Endothelial cell of umbilical vein (primary cell): ENCODE data around the gene LOXL4. TPM values are rescaled to one million over a fixed set of nuclear protein-coding genes. Genes with fewer than 3 reads are reported as not detected.

Experiments used
- BruUV-seq: library from RNA; stranded (reverse); fragments of 400-500 nt; replicated peaks from 2 replicates; lab custom pipeline; 2021; lab: Mats Ljungman, UMichigan
- CTCF ChIA-PET: fragments of 300-600, 350-600 bp; sonication (Branson Sonifier 250); formaldehyde crosslinking; loops from one replicate; lab custom pipeline; 2021; ENCODE audit warnings: antibody characterized with exemption, inconsistent platforms; lab: Charles Lee
- POLR2A ChIA-PET: fragments of 300-600, 350-600 bp; sonication (Branson Sonifier 250); formaldehyde crosslinking; loops from one replicate; lab custom pipeline; 2021; ENCODE audit warnings: antibody characterized with exemption, inconsistent platforms; lab: Charles Lee
- DNase-seq: peaks from one replicate; pipeline ENCODE4 v3.0.0-alpha.2; 2011; ENCODE audit warnings: low read depth, low spot score
- FAIRE-seq: peaks from 2 replicates; lab custom pipeline; 2011; peaks lifted over from hg19 to GRCh38; lab: Jason Lieb, UNC
- H2AFZ ChIP-seq: 2 replicates; pipeline ENCODE4 v1.6.0; 2012; ENCODE audit warnings: low read depth, low read length, control low read depth, inconsistent platforms
- H3K27ac ChIP-seq: 2 replicates; pipeline ENCODE4 v1.5.1; 2011; ENCODE audit warnings: low read depth, mild to moderate bottlenecking, control low read depth, low read length, moderate library complexity; ENCODE audit not compliant: insufficient read depth
- H3K27me3 ChIP-seq, 2 experiments: 2 replicates each; pipeline versions ENCODE4 v1.6.0 to v1.6.1; 2011; ENCODE audit warnings: low read length in 2 of 2, mixed read lengths in 1 of 2; ENCODE audit not compliant: control insufficient read depth in 2 of 2, insufficient read depth in 2 of 2
- H3K36me3 ChIP-seq, 2 experiments: 2 replicates in 1 of 2; 3 replicates in 1 of 2; pipeline ENCODE4 v1.5.1; 2011; ENCODE audit warnings: low read length in 2 of 2, mild to moderate bottlenecking in 1 of 2, moderate library complexity in 1 of 2; ENCODE audit not compliant: control insufficient read depth in 2 of 2, insufficient read depth in 2 of 2; ENCODE audit errors: extremely low read depth in 1 of 2
- H3K4me1 ChIP-seq: 3 replicates; pipeline ENCODE4 v1.5.1; 2011; ENCODE audit warnings: mild to moderate bottlenecking, low read length; ENCODE audit not compliant: control insufficient read depth, insufficient read depth; ENCODE audit errors: extremely low read depth
- H3K4me2 ChIP-seq: 2 replicates; pipeline ENCODE4 v1.6.1; 2011; ENCODE audit warnings: low read length, control low read depth, mixed read lengths; ENCODE audit not compliant: insufficient read depth
- H3K4me3 ChIP-seq, 3 experiments: fragments of 200-600 bp in 1 of 3; sonication (generic), shearing (Covaris generic) in 1 of 3; replicated peaks in 1 of 3; 2 replicates each; pipeline ENCODE4 v1.5.1; 2011 to 2016; ENCODE audit warnings: control low read depth in 3 of 3, low read length in 3 of 3, mild to moderate bottlenecking in 2 of 3, inconsistent platforms in 1 of 3, low read depth in 1 of 3, moderate library complexity in 1 of 3; ENCODE audit not compliant: insufficient read depth in 1 of 3
- H3K79me2 ChIP-seq: 2 replicates; pipeline ENCODE4 v1.6.0; 2012; ENCODE audit warnings: low read length, inconsistent platforms; ENCODE audit not compliant: control insufficient read depth, insufficient read depth
- H3K9ac ChIP-seq: replicated peaks from 2 replicates; pipeline ENCODE3; 2011; ENCODE audit warnings: low read length, control low read depth; ENCODE audit not compliant: insufficient read depth; ENCODE audit errors: extremely low read depth
- H3K9me1 ChIP-seq: replicated peaks from 3 replicates; pipeline ENCODE4 v1.6.0; 2011; ENCODE audit warnings: mild to moderate bottlenecking, low read length; ENCODE audit not compliant: control insufficient read depth, insufficient read depth; ENCODE audit errors: extremely low read depth
- H3K9me3 ChIP-seq: replicated peaks from 2 replicates; pipeline ENCODE4 v1.5.1; 2012; ENCODE audit warnings: low read length, inconsistent platforms; ENCODE audit not compliant: control insufficient read depth, insufficient read depth
- H4K20me1 ChIP-seq: replicated peaks from 2 replicates; pipeline ENCODE3; 2011; ENCODE audit warnings: mild to moderate bottlenecking, low read length; ENCODE audit not compliant: control insufficient read depth, insufficient read depth; ENCODE audit errors: extremely low read depth
- EZH2 ChIP-seq: IDR thresholded peaks from 2 replicates; pipeline ENCODE4 v1.6.1; 2012; ENCODE audit warnings: borderline replicate concordance, low read depth, mild to moderate bottlenecking, moderate library complexity, low read length, inconsistent platforms; ENCODE audit not compliant: severe bottlenecking
- FOS ChIP-seq: IDR thresholded peaks from 2 replicates; pipeline ENCODE4 v1.6.1; 2011; ENCODE audit warnings: mild to moderate bottlenecking, low read length, moderate library complexity, borderline replicate concordance; ENCODE audit not compliant: insufficient read depth
- GATA2 ChIP-seq: IDR thresholded peaks from 2 replicates; pipeline ENCODE4 v1.7.0; 2011; ENCODE audit warnings: low read depth, mild to moderate bottlenecking, moderate library complexity, mixed read lengths, low read length; ENCODE audit not compliant: insufficient read length, insufficient read depth
- JUN ChIP-seq: IDR thresholded peaks from 2 replicates; pipeline ENCODE4 v1.6.1; 2011; ENCODE audit warnings: borderline replicate concordance, low read depth; ENCODE audit not compliant: insufficient read length, insufficient read depth
- MYC ChIP-seq: IDR thresholded peaks from one replicate; pipeline ENCODE4 v1.6.1; 2011; ENCODE audit warnings: mild to moderate bottlenecking, low read depth, low read length
- POLR2A ChIP-seq: IDR thresholded peaks from 2 replicates; pipeline ENCODE4 v1.6.1; 2012; ENCODE audit warnings: low read depth, mild to moderate bottlenecking, control low read depth, low read length
- POLR2AphosphoS5 ChIP-seq: IDR thresholded peaks from 2 replicates; pipeline ENCODE4 v1.6.1; 2012; ENCODE audit warnings: low read depth, mild to moderate bottlenecking, control low read depth, low read length, moderate library complexity; ENCODE audit not compliant: insufficient read depth
- dilution Hi-C: fragments of 300-500 bp; cut with MboI; formaldehyde crosslinking; loops from one replicate; pipeline ENCODE4 v1.15.0; 2019; ENCODE audit warnings: low sequenced_read_pairs; ENCODE audit not compliant: extremely low pct_ligation_motif_present
- intact Hi-C: fragments of 100-400 bp; cut with micrococcal nuclease; formaldehyde crosslinking; loops from one replicate; pipeline ENCODE4 v1.10.0; 2022
- polyA plus RNA-seq, 4 experiments: library from polyadenylated mRNA; depleted of rRNA in 3 of 4; stranded (reverse) in 3 of 4; unstranded in 1 of 4; fragments of >200 nt; gene quantifications; 2 replicates each; pipeline versions ENCODE4 v1.2.1 to v1.2.3, GENCODE V29; 2011 to 2012; ENCODE audit warnings: missing spikeins in 1 of 4
- total RNA-seq: library from RNA; stranded (reverse); gene quantifications from 2 replicates; pipeline ENCODE4 v1.2.3, GENCODE V29; 2021
- TF ChIP-seq, protein P1 (sequence below), 2 donors: IDR thresholded peaks; 1 replicate in 1 of 2; 2 replicates in 1 of 2; pipeline ENCODE4 v1.5.1; 2011; ENCODE audit warnings: low read length in 2 of 2, mild to moderate bottlenecking in 2 of 2, moderate library complexity in 2 of 2, control low read depth in 1 of 2, inconsistent platforms in 1 of 2, low read depth in 1 of 2; ENCODE audit not compliant: insufficient read depth in 1 of 2; ENCODE audit errors: extremely low read depth in 1 of 2
- TF ChIP-seq, protein P2 (sequence below): IDR thresholded peaks from 2 replicates; pipeline ENCODE4 v1.6.1; 2011; ENCODE audit not compliant: insufficient read depth, insufficient read length

The LOXL4 gene
- total and polyA plus RNA-seq, 2 donors (not counting 3 experiments of a cell fraction or from before 2014, with no cell fraction given), result 1.4 to 1.9 TPM

DNA sequence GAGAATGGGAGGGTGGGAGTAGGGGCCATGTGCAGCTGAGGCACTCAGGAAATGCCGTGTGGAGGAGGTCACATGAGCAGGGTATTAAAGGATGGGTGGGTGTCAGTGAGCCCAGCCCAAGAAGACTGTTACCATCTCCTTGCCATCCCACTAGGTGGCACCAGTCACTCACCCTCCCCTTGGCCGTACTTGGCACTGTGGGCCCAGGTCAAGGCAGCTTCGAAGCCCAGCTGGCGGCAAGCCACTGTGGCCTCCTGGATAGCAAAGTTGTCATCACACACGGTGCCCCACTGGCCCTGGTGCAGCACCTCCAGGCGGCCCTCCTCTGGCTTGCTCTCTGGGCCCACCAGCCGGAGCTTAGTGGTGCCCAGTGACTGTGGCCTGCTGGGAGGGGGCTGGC lies 5.4 kb downstream of the LOXL4 start:
- no peaks in the 10 kb centered on the region for H4K20me1 ChIP-seq
- H3K4me2 ChIP-seq, result no peak overlapping the region
- no peak overlapping the region for H3K4me3 ChIP-seq
- H3K79me2 ChIP-seq, result no peaks in the 10 kb centered on the region
- POLR2A ChIA-PET, result no interaction called here
- H3K4me1 ChIP-seq, result no peaks in the 10 kb centered on the region
- no peak for TF ChIP-seq FOS
- TF ChIP-seq, protein P1, sequence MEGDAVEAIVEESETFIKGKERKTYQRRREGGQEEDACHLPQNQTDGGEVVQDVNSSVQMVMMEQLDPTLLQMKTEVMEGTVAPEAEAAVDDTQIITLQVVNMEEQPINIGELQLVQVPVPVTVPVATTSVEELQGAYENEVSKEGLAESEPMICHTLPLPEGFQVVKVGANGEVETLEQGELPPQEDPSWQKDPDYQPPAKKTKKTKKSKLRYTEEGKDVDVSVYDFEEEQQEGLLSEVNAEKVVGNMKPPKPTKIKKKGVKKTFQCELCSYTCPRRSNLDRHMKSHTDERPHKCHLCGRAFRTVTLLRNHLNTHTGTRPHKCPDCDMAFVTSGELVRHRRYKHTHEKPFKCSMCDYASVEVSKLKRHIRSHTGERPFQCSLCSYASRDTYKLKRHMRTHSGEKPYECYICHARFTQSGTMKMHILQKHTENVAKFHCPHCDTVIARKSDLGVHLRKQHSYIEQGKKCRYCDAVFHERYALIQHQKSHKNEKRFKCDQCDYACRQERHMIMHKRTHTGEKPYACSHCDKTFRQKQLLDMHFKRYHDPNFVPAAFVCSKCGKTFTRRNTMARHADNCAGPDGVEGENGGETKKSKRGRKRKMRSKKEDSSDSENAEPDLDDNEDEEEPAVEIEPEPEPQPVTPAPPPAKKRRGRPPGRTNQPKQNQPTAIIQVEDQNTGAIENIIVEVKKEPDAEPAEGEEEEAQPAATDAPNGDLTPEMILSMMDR (IDR thresholded peaks at IDR 0.05; ENCODE audit: extremely low read depth in 1 of 2, insufficient read depth in 1 of 2, low read depth in 1 of 2, low read length in 2 of 2), result peak; percentile 38 to 60
- H3K9me3 ChIP-seq, result no peaks in the 10 kb centered on the region
- BruUV-seq, result no TSS peak
- no peak overlapping the region for H2AFZ ChIP-seq
- dilution Hi-C loops (no loop called here), intact Hi-C loops (loop anchor here (1.0 to 5.0 kb wide), 5 partner anchors 47 to 400 kb away; no protein-coding TSS in a partner anchor)
- no peak overlapping the region for H3K9ac ChIP-seq
- H3K9me1 ChIP-seq, result no peaks in the 10 kb centered on the region
- CTCF ChIA-PET, result interaction anchor here (0.6 to 6.3 kb wide), 13 partner anchors 14 to 1015 kb away, joined by 3 to 73 read pairs (median 4); no protein-coding TSS in a partner anchor
- DNase-seq (peak; percentile 38), FAIRE-seq (no peak)
- H3K36me3 ChIP-seq, result no peaks in the 10 kb centered on the region
- H3K27ac ChIP-seq, result no peak overlapping the region
- H3K27me3 ChIP-seq, result no peaks in the 10 kb centered on the region

DNA sequence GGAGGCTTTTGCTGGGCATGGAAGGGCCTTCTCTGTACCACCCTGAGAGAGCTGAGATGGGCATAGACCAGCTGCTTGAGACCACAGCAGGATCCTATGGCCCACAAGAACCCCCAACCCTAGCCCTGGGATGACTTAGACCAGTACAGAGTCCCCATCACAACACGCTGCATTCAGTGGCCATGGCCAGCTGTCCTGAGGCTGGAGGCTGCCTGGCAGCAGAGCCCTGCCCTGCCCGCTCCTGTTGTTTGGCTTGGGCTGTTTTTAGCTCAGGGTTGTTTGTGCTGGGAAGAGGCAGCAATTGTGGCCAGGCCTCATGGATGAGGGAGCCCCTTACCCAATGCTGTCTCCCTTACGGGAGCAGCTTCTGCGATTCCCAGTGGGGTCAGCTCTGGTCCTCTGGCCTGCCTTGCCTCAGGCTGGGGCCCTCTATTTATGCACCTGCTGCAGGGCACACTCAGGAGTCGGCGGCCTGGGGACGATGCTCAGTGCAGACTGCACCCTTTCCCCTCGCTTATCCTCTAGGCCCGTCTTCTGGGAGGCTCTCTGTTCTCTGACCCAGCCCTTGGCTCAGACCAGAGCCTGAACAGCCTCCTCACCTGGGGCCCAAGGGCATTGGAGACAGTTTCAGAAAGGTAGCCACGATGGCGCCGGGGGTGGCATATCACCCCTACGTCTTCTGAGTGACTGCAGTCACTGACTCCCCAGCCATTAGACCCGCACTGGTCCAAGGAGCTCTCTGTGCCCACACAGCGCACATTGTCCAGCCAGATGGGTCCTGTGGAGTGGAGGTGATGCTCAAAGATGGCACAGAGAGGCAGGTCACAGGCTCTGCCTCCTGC lies 6.3 kb downstream of the LOXL4 start:
- Histone ChIP-seq H2AFZ (no peak overlapping the region), H3K27ac (no peak overlapping the region), H3K4me1 (no peaks in the 10 kb centered on the region), H3K4me3 (no peak overlapping the region), H3K4me2 (no peak overlapping the region), H3K9me3 (no peaks in the 10 kb centered on the region), H4K20me1 (no peaks in the 10 kb centered on the region), H3K9me1 (no peaks in the 10 kb centered on the region), H3K9ac (no peak overlapping the region), H3K36me3 (no peaks in the 10 kb centered on the region), H3K27me3 (no peaks in the 10 kb centered on the region), H3K79me2 (no peaks in the 10 kb centered on the region)
- POLR2A ChIA-PET, result no interaction called here
- intact Hi-C loops, result loop anchor here (1.0 to 5.0 kb wide), 5 partner anchors 48 to 401 kb away; no protein-coding TSS in a partner anchor
- DNase-seq, result no peak
- TF ChIP-seq, protein P2, sequence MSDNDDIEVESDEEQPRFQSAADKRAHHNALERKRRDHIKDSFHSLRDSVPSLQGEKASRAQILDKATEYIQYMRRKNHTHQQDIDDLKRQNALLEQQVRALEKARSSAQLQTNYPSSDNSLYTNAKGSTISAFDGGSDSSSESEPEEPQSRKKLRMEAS, result no peak
- TF ChIP-seq GATA2, result no peak
- no peak for TF ChIP-seq POLR2AphosphoS5
- TF ChIP-seq MYC, result no peak
- TF ChIP-seq, protein P1 (IDR thresholded peaks at IDR 0.05; ENCODE audit: extremely low read depth in 1 of 2, insufficient read depth in 1 of 2, low read depth in 1 of 2, low read length in 2 of 2), result no peak
- TF ChIP-seq POLR2A, result no peak
- TF ChIP-seq EZH2, result no peak
- TF ChIP-seq FOS, result no peak
- no peak for TF ChIP-seq JUN
- no peak for FAIRE-seq
- CTCF ChIA-PET, result interaction anchor here (1.1 to 6.3 kb wide), 7 partner anchors 41 to 1016 kb away, joined by 4 to 73 read pairs (median 10); no protein-coding TSS in a partner anchor
- dilution Hi-C loops, result no loop called here
- BruUV-seq, result no TSS peak
